ENCODE data around the gene NF1.

- TF ChIP-seq POLR2A (IDR thresholded peaks at IDR 0.05; ENCODE audit: extremely low read depth, insufficient read length) (no peak), CTCF (IDR thresholded peaks at IDR 0.05; ENCODE audit: low read depth, low read length) (no peak), MYC (IDR thresholded peaks at IDR 0.05; ENCODE audit: low read depth, low read length) (no peak)
These were observed 228.8 kb downstream of the NF1 start for GRCh38 chr17:31323551-31323950.

Data from NB4 (cell line).